Cardiac fibroblast (primary cell): ENCODE data around the gene FAM8A1.

ENCODE experiments used
- DNase-seq, 2 donors: peaks; one replicate each; pipeline versions ENCODE4 v3.0.0 to v3.0.0-alpha.2; 2010; ENCODE audit warnings: low read depth in 2 of 2
- H3K4me3 ChIP-seq, 2 donors: replicated peaks in 1 of 2; 1 replicate in 1 of 2; 2 replicates in 1 of 2; pipeline ENCODE4 v1.5.1; 2011; ENCODE audit warnings: low read depth in 2 of 2, low read length in 2 of 2, mild to moderate bottlenecking in 2 of 2, moderate library complexity in 1 of 2
- TF ChIP-seq, protein P1 (sequence below): IDR thresholded peaks from one replicate; pipeline ENCODE4 v1.5.1; 2011; ENCODE audit warnings: low read depth, mild to moderate bottlenecking, low read length, inconsistent platforms

Gene FAM8A1

DNA sequence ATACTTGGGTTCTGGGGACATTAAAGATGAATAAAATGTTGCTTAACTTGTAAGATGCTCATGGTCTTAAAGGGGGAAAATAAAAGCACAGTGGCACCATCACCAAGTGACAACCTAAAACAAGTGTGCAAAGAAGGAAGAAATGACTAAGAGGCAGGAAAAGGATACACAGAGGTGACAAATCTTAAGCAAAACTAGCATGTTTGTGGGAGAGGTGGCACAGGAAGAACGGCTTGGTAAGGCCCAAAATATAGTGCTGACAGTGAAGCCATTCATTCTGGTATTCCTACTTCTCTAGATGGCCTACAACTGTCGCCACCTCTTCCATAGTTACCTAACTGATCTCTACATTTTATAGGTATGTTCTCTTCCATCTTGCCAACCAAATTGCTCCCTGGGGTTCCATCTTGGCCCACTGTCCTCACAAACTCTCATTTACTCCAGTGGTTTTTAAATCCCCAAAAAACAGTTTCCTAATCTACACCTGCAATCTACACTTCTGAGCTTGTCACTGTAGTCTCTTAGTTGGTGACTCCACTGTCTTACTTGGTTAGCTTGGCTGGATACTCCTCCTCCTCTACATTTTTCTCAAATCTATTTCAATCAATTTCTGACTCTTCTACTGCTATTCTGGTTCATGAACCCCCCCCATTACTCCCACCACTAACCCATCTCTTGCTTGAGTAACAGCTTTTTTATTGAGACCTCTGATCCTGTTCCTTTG lies 33.5 kb downstream of the FAM8A1 start:
- TF ChIP-seq, protein P1, sequence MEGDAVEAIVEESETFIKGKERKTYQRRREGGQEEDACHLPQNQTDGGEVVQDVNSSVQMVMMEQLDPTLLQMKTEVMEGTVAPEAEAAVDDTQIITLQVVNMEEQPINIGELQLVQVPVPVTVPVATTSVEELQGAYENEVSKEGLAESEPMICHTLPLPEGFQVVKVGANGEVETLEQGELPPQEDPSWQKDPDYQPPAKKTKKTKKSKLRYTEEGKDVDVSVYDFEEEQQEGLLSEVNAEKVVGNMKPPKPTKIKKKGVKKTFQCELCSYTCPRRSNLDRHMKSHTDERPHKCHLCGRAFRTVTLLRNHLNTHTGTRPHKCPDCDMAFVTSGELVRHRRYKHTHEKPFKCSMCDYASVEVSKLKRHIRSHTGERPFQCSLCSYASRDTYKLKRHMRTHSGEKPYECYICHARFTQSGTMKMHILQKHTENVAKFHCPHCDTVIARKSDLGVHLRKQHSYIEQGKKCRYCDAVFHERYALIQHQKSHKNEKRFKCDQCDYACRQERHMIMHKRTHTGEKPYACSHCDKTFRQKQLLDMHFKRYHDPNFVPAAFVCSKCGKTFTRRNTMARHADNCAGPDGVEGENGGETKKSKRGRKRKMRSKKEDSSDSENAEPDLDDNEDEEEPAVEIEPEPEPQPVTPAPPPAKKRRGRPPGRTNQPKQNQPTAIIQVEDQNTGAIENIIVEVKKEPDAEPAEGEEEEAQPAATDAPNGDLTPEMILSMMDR = no peak
- DNase-seq = no peak
- no peak overlapping the region for H3K4me3 ChIP-seq

DNA sequence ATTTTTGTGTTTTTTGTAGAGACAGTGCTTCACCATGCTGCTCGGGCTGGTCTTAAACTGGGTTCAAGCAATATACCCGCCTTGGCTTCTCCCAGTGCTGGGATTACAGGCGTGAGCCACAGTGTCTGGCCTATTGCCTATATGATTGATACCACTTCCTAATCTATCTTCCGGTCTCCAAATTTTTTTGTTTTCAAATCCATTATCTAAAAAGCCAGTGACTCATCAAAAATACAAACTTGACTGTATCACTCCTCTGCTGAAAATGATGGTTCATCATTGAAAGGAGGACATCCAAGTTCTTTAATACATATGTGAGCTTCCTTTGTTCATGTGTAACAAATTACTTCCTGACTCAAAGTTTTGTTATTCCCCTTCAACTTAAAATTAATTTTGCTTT lies 35.5 kb downstream of the FAM8A1 start:
- H3K4me3 ChIP-seq = no peak overlapping the region
- DNase-seq = no peak

DNA sequence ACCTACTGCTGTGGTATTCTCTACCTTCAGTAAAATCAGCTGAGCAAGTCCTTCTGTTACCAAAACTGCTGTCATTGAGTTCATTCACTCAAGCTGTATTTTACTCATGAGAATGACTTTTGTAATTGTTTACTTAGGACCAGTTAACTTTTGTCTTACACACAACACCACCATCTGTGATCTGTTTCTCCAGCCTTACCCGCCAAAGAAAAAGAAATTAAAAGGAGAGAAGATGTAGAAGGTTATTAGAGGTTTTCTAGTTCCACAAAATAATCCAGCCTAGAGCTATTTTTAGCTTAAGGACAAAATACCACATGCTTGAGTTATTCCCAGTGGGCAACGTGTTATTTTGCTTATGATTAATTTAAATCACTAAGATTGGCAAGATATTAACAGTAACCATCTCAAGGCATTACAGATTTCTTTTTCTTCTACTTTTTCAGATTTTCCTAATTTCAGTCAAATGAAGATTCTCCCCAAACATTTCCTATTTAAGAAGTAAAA lies 38.2 kb downstream of the FAM8A1 start:
- TF ChIP-seq, protein P1 = no peak
- no peak overlapping the region for H3K4me3 ChIP-seq
- peak in 1 of 2 donors; percentile 38 for DNase-seq

More for the DNA sequence above, 35.5 kb downstream of the FAM8A1 start:
- TF ChIP-seq, protein P1 = no peak

DNA sequence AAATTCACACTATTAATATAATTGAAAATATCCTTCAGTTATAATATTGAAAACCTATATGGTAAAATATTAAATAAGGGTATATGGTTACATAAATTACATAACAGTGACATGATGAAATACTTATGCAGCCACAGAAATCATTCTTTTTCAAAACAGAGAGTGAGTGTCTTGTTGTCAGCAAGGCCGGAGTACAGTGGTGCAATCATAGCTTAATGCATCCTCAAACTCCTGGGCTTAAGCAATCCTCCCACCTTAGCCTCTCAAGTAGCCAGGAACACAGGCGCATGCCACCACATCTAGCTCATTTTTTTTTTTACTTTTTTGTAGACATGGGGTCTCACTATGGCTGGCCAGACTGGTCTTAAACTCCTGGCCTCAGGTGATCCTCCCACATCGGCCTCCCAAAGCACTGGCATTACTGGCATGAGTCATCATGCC lies 40.4 kb downstream of the FAM8A1 start:
- DNase-seq = peak; percentile 29 to 82
- TF ChIP-seq, protein P1 = no peak
- no peak overlapping the region for H3K4me3 ChIP-seq

DNA sequence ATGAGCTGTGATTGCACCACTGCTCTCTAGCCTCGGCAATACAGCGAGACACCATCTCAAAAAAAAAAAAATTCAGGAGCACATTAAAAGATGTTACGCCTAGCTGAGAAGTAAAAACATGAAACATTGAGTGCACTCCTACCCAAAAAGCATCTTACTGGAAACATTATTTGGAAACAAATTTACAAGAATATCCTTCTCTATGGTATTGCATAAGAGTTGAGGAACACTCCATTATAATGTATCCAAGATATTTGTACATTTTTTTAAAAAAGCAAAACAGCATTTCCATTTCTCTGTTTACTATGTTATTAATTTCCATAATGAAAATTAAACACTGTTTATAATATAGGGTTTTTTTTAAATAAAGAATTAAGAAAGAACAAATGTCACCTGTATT lies 48.6 kb downstream of the FAM8A1 start:
- TF ChIP-seq, protein P1 = no peak
- H3K4me3 ChIP-seq = no peak overlapping the region
- DNase-seq = no peak

DNA sequence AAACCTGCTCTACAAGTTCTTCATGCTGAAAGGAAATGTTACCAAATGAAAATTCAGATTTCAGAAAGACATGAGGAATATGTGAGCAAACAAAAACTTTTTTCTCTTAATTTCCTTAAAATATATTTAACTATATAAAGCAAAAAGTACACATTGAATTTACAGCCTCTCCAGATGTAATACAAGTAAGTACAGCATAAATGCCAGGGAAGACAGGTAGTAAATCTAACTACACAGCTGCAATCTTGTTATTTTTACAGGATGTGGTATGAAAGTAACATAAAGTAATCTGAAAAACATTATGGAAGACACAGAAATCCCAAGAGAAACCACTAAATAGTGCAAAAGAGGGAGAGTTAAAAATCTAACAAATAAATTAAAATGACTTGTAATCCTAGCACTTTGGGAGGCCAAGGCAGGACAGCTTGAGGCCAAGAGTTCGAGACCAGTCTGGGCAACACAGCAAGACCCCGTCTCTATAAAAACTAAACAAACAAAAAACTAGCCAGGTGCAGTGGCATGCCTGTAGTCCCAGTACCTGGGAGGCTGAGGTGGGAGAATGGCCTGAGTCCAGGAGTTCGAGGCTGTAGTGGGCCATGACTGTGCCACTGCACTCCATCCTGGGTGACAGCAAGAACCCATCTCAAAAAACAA lies 50.7 kb downstream of the FAM8A1 start:
- TF ChIP-seq, protein P1 = no peak

More for the DNA sequence above, 50.7 kb downstream of the FAM8A1 start:
- no peak for DNase-seq
- no peak overlapping the region for H3K4me3 ChIP-seq
